IMR-90 (cell line): ENCODE data around the gene DUS2. TPM values are rescaled to one million over a fixed set of nuclear protein-coding genes. Genes with fewer than 3 reads are reported as not detected.

Experiments
- ATAC-seq: fragments of 200-7000 bp; cut with Tn5 transposase; 2 replicates; pipeline ENCODE4 v1.9.1; 2020; ENCODE audit warnings: low read depth, mild to moderate bottlenecking, moderate library complexity
- BruUV-seq: library from RNA; stranded (reverse); fragments of 400-500 nt; replicated peaks from 2 replicates; lab custom pipeline; 2021; lab: Mats Ljungman, UMichigan
- CTCF ChIA-PET: fragments of 300-600 bp; formaldehyde crosslinking; extraction: SDS; loops from one replicate; lab custom pipeline; 2021; ENCODE audit warnings: antibody characterized with exemption; lab: Yijun Ruan, JAX
- POLR2A ChIA-PET: fragments of 300-600 bp; sonication (Branson Sonifier 250); formaldehyde crosslinking; loops from one replicate; lab custom pipeline; 2022; ENCODE audit warnings: antibody characterized with exemption; ENCODE audit not compliant: unreplicated experiment; lab: Charles Lee
- DNase-seq: peaks from one replicate; pipeline ENCODE4 v3.0.0; 2013
- H2AFZ ChIP-seq: replicated peaks from 2 replicates; pipeline ENCODE3; 2013; ENCODE audit warnings: low read length, mild to moderate bottlenecking; ENCODE audit not compliant: poor library complexity
- H2AK5ac ChIP-seq: 2 replicates; pipeline ENCODE4 v1.6.1; 2013; ENCODE audit warnings: low read depth, low read length, inconsistent platforms
- H2AK9ac ChIP-seq: replicated peaks from 2 replicates; pipeline ENCODE3; 2013; ENCODE audit warnings: mild to moderate bottlenecking, low read depth, low read length, moderate library complexity; ENCODE audit not compliant: poor library complexity
- H2BK120ac ChIP-seq: 2 replicates; pipeline ENCODE4 v1.6.1; 2013; ENCODE audit warnings: low read depth, low read length, inconsistent platforms
- H2BK15ac ChIP-seq: 3 replicates; pipeline ENCODE4 v1.6.1; 2013; ENCODE audit warnings: low read depth, low read length, inconsistent platforms
- H2BK20ac ChIP-seq: 2 replicates; pipeline ENCODE4 v1.6.1; 2013; ENCODE audit warnings: low read depth, mild to moderate bottlenecking, inconsistent platforms, low read length, moderate library complexity
- H2BK5ac ChIP-seq: 2 replicates; pipeline ENCODE4 v1.6.1; 2013; ENCODE audit warnings: mild to moderate bottlenecking, low read depth, low read length, inconsistent platforms; ENCODE audit not compliant: poor library complexity, severe bottlenecking
- H3K14ac ChIP-seq: replicated peaks from 2 replicates; pipeline ENCODE4 v1.6.1; 2013; ENCODE audit warnings: low read depth, low read length, inconsistent platforms
- H3K18ac ChIP-seq: 2 replicates; pipeline ENCODE4 v1.6.1; 2013; ENCODE audit warnings: low read depth, low read length, control low read depth
- H3K23ac ChIP-seq: 2 replicates; pipeline ENCODE4 v1.6.1; 2013; ENCODE audit warnings: low read depth, low read length, inconsistent platforms
- H3K27ac ChIP-seq: 2 replicates; pipeline ENCODE4 v1.5.1; 2013; ENCODE audit warnings: mild to moderate bottlenecking, control low read depth, low read length; ENCODE audit not compliant: insufficient read depth
- H3K27me3 ChIP-seq: 2 replicates; pipeline ENCODE4 v1.6.1; 2013; ENCODE audit warnings: low read length; ENCODE audit not compliant: control insufficient read depth, insufficient read depth
- H3K36me3 ChIP-seq: 2 replicates; pipeline ENCODE4 v1.6.1; 2013; ENCODE audit warnings: low read length, mixed read lengths; ENCODE audit not compliant: control insufficient read depth, insufficient read depth
- H3K4ac ChIP-seq: 2 replicates; pipeline ENCODE4 v1.6.1; 2013; ENCODE audit warnings: low read depth, low read length, inconsistent platforms
- H3K4me1 ChIP-seq: 2 replicates; pipeline ENCODE4 v1.6.1; 2013; ENCODE audit warnings: low read length, mixed read lengths; ENCODE audit not compliant: control insufficient read depth, insufficient read depth
- H3K4me2 ChIP-seq: 2 replicates; pipeline ENCODE4 v1.6.1; 2013; ENCODE audit warnings: low read depth, mild to moderate bottlenecking, control low read depth, low read length, moderate library complexity
- H3K4me3 ChIP-seq: 2 replicates; pipeline ENCODE4 v1.5.1; 2013; ENCODE audit warnings: low read depth, mild to moderate bottlenecking, control low read depth, low read length, moderate library complexity; ENCODE audit not compliant: insufficient read depth
- H3K56ac ChIP-seq: 2 replicates; pipeline ENCODE4 v1.6.1; 2013; ENCODE audit warnings: low read length, inconsistent platforms; ENCODE audit not compliant: insufficient read depth; ENCODE audit errors: extremely low read depth
- H3K79me1 ChIP-seq, 2 experiments: 2 replicates each; pipeline ENCODE4 v1.6.1; 2013; ENCODE audit warnings: low read length in 2 of 2, inconsistent platforms in 1 of 2, low read depth in 1 of 2
- H3K9ac ChIP-seq: 2 replicates; pipeline ENCODE4 v1.6.1; 2013; ENCODE audit warnings: low read depth, low read length, control low read depth
- H3K9me1 ChIP-seq: 2 replicates; pipeline ENCODE4 v1.6.1; 2013; ENCODE audit warnings: low read length, inconsistent platforms; ENCODE audit not compliant: insufficient read depth
- H3K9me3 ChIP-seq: 2 replicates; pipeline ENCODE4 v1.6.1; 2013; ENCODE audit warnings: low read length; ENCODE audit not compliant: control insufficient read depth, insufficient read depth
- H4K20me1 ChIP-seq: 2 replicates; pipeline ENCODE4 v1.6.1; 2013; ENCODE audit warnings: low read length, inconsistent platforms; ENCODE audit not compliant: insufficient read depth
- H4K5ac ChIP-seq: 2 replicates; pipeline ENCODE4 v1.6.1; 2013; ENCODE audit warnings: mild to moderate bottlenecking, low read depth, low read length, control low read depth
- H4K8ac ChIP-seq, 2 experiments: 2 replicates each; pipeline ENCODE4 v1.6.1; 2013; ENCODE audit warnings: low read depth in 2 of 2, low read length in 2 of 2, control low read depth in 1 of 2, inconsistent platforms in 1 of 2
- H4K91ac ChIP-seq: 2 replicates; pipeline ENCODE4 v1.6.1; 2013; ENCODE audit warnings: low read depth, low read length, inconsistent platforms; ENCODE audit not compliant: insufficient read depth
- CEBPB ChIP-seq: IDR thresholded peaks from 2 replicates; pipeline ENCODE4 v1.6.1; 2012; ENCODE audit warnings: low read depth, low read length, improper control_type of control experiment
- CTCF ChIP-seq: conservative IDR thresholded peaks from 2 replicates; pipeline ENCODE4 v1.5.1; 2012; ENCODE audit warnings: mild to moderate bottlenecking, low read depth, low read length, improper control_type of control experiment
- FOS ChIP-seq: fragments of 150-350 bp; IDR thresholded peaks from 2 replicates; pipeline ENCODE4 v1.6.1; 2016; ENCODE audit warnings: low read depth, low read length
- MAFK ChIP-seq: IDR thresholded peaks from 2 replicates; pipeline ENCODE4 v1.6.1; 2012; ENCODE audit warnings: low read depth, low read length, improper control_type of control experiment
- MAZ ChIP-seq: IDR thresholded peaks from 2 replicates; pipeline ENCODE4 v1.6.1; 2012; ENCODE audit warnings: low read depth, mild to moderate bottlenecking, low read length, improper control_type of control experiment, moderate library complexity, borderline replicate concordance
- POLR2A ChIP-seq: IDR thresholded peaks from 2 replicates; pipeline ENCODE4 v1.6.1; 2012; ENCODE audit warnings: mild to moderate bottlenecking, low read depth, low read length
- dilution Hi-C: fragments of 300-500 bp; cut with HindIII; formaldehyde crosslinking; loops from one replicate; pipeline ENCODE4 v1.14.3; 2018; ENCODE audit warnings: low sequenced_read_pairs; ENCODE audit not compliant: unreplicated experiment
- in situ Hi-C: fragments of 300-500 bp; cut with MboI; formaldehyde crosslinking; loops from 3 replicates; pipeline ENCODE4 v1.14.3; 2019; ENCODE audit warnings: low sequenced_read_pairs, inconsistent platforms, mixed read lengths
- intact Hi-C: fragments of 100-400 bp; cut with micrococcal nuclease; formaldehyde crosslinking; loops from 2 replicates; pipeline ENCODE4 v1.10.0; 2022
- polyA plus RNA-seq, 3 experiments: library from polyadenylated mRNA; depleted of rRNA; stranded (reverse); fragments of >200 nt; gene quantifications; 2 replicates each; pipeline ENCODE4 v1.2.3, GENCODE V29; 2012; ENCODE audit warnings: low replicate concordance in 1 of 3
- total RNA-seq: library from RNA; depleted of rRNA; stranded (reverse); fragments of >200 nt; gene quantifications from 2 replicates; pipeline ENCODE4 v1.2.3, GENCODE V29; 2012

The DUS2 gene
- total and polyA plus RNA-seq, 2 of the 4 experiments (the other 2 are of a cell fraction), result 15.8 to 30.5 TPM

DNA sequence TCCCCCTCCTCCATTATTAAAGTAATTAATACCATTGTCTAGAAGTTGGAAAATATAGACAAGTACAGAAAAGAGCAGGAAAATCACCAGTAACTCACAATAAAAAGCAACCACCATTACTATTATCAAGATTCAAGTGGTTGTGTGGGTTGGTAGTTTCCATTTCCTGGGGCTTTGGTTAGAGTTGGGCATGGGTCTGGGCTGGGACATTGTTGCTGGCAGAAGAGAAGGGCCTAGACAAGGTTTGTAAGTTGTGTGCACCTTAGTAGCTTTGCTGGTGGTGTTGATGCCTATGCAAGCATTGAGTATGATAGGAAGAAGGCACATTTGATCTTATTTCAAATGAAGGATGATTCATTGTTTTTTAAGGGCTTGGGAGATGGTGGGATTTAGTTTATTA lies 36.7 kb downstream of the DUS2 start:
- Histone ChIP-seq H3K4me2 (no peak overlapping the region), H3K14ac (no peak overlapping the region), H3K79me1 (0 out of 4 replicates have a peak, but pooled peaks cover 0 to 5% of the 10 kb centered on the region in 2 experiments), H3K9me1 (peaks cover 5% of the 10 kb centered on the region), H3K9ac (no peak overlapping the region), H3K18ac (no peak overlapping the region), H2BK5ac (no peak overlapping the region), H3K9me3 (no peaks in the 10 kb centered on the region), H2AK5ac (no peak overlapping the region), H2BK20ac (no peak overlapping the region), H3K56ac (no peak overlapping the region), H3K23ac (no peak overlapping the region), H3K27me3 (no peaks in the 10 kb centered on the region), H3K4me3 (no peak overlapping the region), H3K4ac (no peak overlapping the region), H2AFZ (no peak overlapping the region), H2BK120ac (no peak overlapping the region), H3K27ac (no peak overlapping the region), H4K91ac (no peak overlapping the region), H4K8ac (no peak overlapping the region), H2AK9ac (no peak overlapping the region), H3K36me3 (peaks cover 15% of the 10 kb centered on the region; the same call in 1 of the 2 replicates), H4K5ac (no peak overlapping the region), H3K4me1 (peaks cover 8% of the 10 kb centered on the region), H2BK15ac (no peak overlapping the region), H4K20me1 (peaks cover 10% of the 10 kb centered on the region)
- no TSS peak for BruUV-seq
- in situ Hi-C loops (no loop called here), intact Hi-C loops (no loop called here), dilution Hi-C loops (no loop called here)
- ATAC-seq (no peak), DNase-seq (no peak)
- ChIA-PET POLR2A (no interaction called here), CTCF (no interaction called here)
- TF ChIP-seq FOS, result no peak
- TF ChIP-seq MAZ, result no peak
- no peak for TF ChIP-seq POLR2A
- no peak for TF ChIP-seq CEBPB
- no peak for TF ChIP-seq CTCF
- no peak for TF ChIP-seq MAFK
